CD4-positive, alpha-beta T cell treated with Interleukin-17A for 1 hour (primary cell): ENCODE measurements around the gene COG5.

Experiments used
- DNase-seq: peaks from one replicate; pipeline ENCODE4 v3.0.0-alpha.2; 2020

Gene COG5

GRCh38 chr7:107563775-107564552 lies at the start of gene COG5, which contains the start of gene DUS4L:
TSS of gene COG5 (minus strand) at chr7:107563920. CDS start at chr7:107563896, 24 bp downstream.
TSS of gene DUS4L (plus strand) at chr7:107563971. CDS start at chr7:107567071, 3,100 bp downstream.
- peak; percentile 86 for DNase-seq

GRCh38 chr7:107613439-107613838 lies 49.7 kb upstream of the COG5 start:
- DNase-seq, result no peak

GRCh38 chr7:107610323-107610722 lies 46.6 kb upstream of the COG5 start:
- no peak for DNase-seq

DNA sequence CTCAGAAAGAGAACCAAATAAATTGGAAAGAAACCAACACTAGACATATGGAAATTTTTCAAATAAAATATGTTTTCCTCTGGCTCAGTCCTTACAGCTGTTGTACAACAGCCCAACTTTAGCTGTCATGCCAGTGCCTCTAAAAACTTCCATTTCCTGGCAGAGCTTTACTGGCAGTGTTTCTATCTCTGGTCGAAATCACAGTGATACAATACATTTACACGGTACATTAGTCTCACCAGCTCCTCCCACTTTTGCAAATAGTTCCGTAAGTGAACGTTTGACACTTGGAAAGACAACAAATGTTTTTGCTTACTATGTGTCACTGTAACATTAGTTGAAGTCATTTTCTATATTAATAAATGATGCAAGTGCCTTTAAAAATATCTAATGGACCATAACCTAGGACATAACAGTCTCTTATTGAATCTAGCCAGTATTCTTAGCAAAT lies 46.1 kb upstream of the COG5 start:
- DNase-seq, result no peak

GRCh38 chr7:107606303-107606702 lies 42.6 kb upstream of the COG5 start:
- no peak for DNase-seq

- no peak for DNase-seq
Measured at GRCh38 chr7:107605218-107605815, 41.6 kb upstream of the COG5 start.

DNA sequence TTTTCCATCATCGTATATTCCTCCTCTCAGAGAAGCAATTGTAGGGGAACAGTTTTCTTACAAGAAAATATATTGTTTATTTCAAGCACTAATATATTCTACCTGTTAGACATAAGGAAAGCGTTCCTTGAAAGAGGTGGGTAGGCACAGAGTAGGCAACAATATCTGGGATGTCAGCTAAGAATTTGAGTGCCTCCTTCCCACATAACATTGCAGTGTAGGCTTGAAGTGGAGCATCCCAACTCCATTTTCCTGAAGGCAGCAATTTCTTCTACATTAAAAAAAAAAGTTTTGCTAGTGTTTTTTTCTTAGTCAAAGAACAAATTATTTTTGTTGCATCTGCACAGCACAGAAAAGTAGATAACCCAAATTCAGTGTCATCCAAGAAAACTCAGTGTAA lies 37.1 kb upstream of the COG5 start:
- DNase-seq, result no peak

- DNase-seq, result no peak
Measured at GRCh38 chr7:107599262-107599661, 35.5 kb upstream of the COG5 start.

DNA sequence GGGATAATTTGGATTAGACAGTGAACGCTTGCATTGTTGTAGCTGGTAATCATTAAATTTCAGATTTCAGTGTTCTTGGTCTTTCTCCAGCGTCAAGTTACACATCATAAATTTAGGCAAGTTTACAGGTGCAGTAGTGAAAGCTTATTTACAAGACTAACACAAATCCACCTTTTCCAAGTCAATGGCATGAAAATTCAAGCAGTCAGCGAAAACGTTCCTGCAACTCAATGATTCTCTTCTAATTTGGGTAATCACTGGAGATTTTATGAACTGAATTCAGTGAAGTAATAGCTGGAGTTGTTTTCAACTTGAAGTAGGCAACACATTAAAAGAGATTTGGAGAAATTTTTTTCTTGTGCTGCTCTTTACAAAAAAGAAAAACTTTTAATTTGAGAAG lies 34.2 kb upstream of the COG5 start:
- DNase-seq, result no peak

GRCh38 chr7:107597582-107597916 lies 33.8 kb upstream of the COG5 start:
- DNase-seq, result no peak

DNA sequence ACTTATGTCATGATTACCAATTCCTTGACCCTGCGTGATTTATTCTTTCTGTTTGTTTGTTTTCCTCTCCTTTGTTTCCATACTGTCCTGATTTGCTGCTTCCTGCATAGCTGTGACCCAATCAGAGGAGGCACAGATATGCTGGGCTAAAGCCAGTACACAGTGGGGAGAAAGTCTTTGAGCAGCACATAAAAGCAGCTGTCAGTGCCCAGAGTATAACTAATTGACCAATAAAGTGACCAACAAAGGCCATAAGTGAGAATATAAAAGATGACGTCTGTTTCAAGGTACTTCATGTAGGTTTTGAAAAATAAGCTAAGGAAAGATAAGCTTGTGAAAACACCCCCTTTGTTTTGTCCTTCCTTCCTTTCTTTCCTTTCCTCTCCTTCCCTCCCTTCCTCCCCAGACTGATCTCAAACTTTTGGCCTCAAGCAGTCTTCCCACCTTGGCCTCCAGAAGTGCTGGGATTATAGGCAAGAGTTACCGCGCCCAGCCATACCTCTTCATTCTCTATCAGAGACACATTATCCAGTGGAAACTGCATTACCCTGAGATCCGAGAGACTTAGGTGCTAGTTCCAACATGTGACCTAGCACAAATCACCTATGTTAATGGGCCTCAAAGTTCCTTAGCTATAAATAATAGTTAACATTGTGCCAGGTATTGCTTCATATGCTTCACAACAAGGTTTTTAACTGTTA lies 33.3 kb upstream of the COG5 start:
- DNase-seq, result no peak

GRCh38 chr7:107594961-107595737 lies 31.4 kb upstream of the COG5 start:
- DNase-seq, result no peak

GRCh38 chr7:107593025-107593410 lies 29.3 kb upstream of the COG5 start:
- no peak for DNase-seq

GRCh38 chr7:107592361-107593024 lies 28.8 kb upstream of the COG5 start:
- DNase-seq, result no peak

GRCh38 chr7:107591421-107591820 lies 27.7 kb upstream of the COG5 start:
- no peak for DNase-seq

DNA sequence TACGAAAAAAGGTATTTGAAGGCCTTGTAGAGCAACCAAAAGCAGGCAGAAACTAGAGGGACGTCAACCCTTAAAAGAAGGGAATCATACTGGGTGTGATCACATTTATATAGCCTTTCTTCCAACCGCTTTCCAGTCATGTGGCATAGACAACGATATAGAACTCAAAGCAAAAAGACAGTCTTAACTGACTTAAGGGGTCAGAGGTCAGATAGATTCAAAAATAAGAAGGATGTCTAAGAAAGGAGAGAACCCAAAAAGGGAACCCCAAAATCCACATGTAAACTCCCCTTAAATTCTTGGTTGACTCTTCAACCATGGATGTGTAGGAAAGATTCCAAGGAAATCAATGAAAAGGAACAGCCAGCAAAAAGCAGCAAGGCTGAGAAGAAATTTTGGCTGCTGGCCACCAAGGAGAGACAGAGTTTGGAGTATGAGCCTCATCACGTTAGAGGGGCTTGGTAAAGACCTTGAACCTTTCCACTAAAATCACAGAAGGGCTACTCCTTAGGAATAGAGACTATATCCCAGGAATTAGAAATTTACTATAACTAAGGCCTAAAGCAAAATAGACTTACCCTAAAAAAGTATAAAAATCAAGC lies 24.9 kb upstream of the COG5 start:
- no peak for DNase-seq

DNA sequence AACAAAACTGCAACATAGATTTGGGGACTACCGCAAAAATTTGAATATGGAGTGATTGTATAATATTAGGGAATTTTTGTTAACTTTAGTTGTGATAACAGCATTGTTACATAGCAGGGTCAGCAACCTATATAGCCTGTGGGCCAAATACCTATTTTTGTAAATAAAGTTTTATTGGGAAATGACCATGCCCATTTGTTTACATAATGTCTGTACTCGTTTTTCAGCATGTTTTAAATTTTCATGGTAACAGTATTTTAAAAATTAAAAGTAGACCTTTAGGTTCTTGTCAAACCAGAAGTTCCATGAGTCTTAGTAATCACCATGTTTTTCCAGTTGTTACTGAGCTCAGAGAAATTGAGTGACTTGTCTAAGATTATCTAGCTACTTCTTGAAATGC lies 21.0 kb upstream of the COG5 start:
- no peak for DNase-seq

DNA sequence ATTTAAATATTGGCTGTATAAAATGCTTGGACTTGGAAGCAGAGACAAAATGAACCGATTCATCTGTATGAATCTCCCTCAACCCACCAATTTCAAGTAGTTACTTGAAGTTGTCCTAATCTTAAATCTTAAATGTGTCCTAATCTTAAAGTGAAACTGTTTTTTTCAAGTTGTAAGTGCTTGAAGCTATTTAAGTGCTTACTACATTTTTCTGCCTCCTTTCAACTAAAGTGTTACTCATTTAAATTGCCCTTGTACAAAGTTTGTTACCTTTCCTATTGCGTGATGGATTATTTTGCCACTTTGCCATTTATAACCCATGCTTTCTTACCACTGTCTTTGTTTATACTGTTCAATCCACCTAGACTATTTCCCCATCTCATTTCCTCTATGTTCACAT lies 19.2 kb upstream of the COG5 start:
- DNase-seq, result no peak

DNA sequence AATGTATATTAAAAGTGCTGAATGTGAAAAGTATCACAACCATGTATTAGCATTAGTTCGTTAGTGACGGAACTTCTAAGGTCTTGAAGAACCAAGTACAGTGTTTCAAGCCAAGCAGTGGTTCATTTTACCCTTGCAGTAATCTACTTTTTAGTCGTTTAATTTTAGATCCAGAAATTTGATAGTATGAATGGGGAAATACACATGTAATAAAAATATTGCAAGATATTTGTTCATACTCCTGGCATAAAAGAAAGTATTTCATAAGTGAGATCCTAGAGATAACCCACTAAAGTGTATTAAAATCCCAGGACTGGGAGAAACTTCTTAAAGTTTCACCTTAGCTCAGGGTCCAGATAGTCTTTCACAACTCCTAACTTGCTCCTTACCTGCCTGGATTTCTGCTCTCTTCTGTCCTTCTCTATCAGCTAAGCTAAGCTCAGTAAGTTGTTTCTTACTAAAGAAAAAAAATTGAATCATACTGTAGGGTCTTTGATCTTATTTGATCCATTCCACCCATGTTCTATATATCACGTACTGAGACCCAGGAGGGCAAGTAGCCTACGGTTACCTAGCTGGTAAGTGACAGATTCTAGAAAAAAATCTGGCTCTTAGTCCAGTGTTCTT lies 17.8 kb upstream of the COG5 start:
- DNase-seq, result no peak

DNA sequence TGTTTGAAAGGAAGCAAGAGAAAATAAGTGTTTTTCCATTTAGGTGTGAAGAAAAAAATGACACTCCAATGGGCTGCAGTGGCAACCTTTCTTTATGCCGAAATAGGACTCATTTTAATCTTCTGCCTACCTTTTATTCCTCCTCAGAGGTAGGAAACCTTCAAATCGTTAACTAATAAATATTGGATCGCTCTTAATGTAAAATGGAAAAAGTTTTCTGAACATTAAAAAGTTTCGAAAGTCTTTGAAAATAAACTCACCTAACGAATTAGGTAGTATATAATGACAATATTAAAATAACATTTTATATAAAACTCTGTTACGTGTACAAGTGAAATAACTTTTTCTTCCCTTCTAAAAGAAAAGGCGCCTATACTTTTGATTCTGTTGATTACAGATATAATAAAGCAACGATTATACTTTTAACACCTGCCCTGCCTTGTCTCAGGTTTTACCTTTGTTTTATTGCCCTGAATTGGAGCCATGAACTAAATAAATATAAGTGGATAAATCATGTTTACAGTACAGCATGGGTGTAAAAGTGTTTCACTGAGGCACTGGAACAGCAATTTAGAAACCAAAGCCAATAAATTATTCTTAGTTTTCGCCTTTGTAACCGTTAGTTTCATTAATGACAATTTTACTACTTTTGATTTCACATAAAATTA lies 17.1 kb upstream of the COG5 start:
- DNase-seq, result no peak
